Gastrocnemius medialis (tissue), 4 donors: ENCODE measurements around the gene TNFSF18.

Experiments used
- POLR2A ChIP-seq, 2 donors: fragments of 450-650 bp; IDR thresholded peaks; one replicate each; pipeline ENCODE4 v1.6.1; 2017; ENCODE audit warnings: antibody characterized with exemption in 2 of 2, mild to moderate bottlenecking in 2 of 2, moderate library complexity in 2 of 2
- TF ChIP-seq, protein P1 (sequence below), 5 experiments: fragments of 450-650 bp in 3 of 5; fragments of 200-600 bp in 2 of 5; sonication (generic) in 2 of 5; IDR thresholded peaks in 4 of 5; conservative IDR thresholded peaks in 1 of 5; 1 replicate in 4 of 5; 2 replicates in 1 of 5; pipeline ENCODE4 v1.5.1; 2016 to 2019; ENCODE audit warnings: antibody characterized with exemption in 5 of 5, mild to moderate bottlenecking in 3 of 5, moderate library complexity in 3 of 5

DNA sequence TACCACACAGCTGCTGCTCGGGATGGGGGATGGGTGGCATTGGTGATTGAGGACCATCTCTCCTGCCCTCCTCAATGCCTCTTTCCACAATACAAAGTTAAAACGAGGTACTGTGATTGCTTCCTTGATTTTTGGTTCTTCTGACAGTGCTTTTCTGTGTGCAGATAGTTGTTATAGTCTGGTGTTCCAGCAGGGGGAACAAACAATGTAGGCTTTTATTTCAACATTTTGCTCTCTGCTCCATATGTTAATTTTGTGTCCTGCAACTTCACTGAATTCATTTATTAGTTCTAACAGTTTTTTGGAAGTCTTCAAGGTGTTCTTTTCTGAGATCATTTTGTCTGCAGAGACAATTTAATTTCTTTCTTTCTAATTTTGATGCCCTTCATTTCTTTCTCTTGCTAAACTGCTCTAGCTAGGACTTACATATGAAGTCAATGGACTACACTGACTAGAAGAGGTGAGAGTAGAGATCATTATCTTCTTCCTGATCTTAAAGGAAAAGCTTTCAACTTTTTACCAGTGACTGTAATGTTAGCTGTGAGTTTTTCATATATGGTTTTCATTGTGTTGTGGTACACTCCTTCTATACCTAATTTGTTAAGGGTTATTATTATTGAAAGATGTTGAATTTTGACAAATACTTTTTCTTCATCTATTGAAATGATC, 45.4 kb downstream of the TNFSF18 start:
- TF ChIP-seq, protein P1, sequence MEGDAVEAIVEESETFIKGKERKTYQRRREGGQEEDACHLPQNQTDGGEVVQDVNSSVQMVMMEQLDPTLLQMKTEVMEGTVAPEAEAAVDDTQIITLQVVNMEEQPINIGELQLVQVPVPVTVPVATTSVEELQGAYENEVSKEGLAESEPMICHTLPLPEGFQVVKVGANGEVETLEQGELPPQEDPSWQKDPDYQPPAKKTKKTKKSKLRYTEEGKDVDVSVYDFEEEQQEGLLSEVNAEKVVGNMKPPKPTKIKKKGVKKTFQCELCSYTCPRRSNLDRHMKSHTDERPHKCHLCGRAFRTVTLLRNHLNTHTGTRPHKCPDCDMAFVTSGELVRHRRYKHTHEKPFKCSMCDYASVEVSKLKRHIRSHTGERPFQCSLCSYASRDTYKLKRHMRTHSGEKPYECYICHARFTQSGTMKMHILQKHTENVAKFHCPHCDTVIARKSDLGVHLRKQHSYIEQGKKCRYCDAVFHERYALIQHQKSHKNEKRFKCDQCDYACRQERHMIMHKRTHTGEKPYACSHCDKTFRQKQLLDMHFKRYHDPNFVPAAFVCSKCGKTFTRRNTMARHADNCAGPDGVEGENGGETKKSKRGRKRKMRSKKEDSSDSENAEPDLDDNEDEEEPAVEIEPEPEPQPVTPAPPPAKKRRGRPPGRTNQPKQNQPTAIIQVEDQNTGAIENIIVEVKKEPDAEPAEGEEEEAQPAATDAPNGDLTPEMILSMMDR (IDR thresholded peaks at IDR 0.05 in 4 of 5, conservative IDR thresholded peaks at IDR 0.05 in 1 of 5) = no peak
- TF ChIP-seq POLR2A (IDR thresholded peaks at IDR 0.05) = no peak
